ENCODE results near the gene ZNF451.

The ZNF451 gene

DNA sequence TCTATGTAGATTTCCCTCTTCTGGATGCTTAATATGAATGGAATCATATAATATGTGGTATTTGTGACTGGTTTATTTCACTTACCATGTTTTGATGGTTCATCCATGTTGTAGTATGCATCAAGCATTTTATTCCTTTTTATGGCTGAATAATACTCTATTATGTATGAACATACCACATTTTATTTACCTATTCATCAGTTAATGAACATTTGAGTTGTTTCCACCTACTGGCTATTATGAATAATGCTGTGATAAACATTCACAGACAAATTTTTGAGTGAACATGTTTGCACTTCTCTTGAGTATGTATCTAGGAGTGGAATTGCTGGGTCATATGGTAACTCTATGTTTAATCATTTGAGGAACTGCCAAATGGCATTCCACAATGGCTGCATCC lies 14.9 kb upstream of the ZNF451 start:
- TF ChIP-seq, protein P1, sequence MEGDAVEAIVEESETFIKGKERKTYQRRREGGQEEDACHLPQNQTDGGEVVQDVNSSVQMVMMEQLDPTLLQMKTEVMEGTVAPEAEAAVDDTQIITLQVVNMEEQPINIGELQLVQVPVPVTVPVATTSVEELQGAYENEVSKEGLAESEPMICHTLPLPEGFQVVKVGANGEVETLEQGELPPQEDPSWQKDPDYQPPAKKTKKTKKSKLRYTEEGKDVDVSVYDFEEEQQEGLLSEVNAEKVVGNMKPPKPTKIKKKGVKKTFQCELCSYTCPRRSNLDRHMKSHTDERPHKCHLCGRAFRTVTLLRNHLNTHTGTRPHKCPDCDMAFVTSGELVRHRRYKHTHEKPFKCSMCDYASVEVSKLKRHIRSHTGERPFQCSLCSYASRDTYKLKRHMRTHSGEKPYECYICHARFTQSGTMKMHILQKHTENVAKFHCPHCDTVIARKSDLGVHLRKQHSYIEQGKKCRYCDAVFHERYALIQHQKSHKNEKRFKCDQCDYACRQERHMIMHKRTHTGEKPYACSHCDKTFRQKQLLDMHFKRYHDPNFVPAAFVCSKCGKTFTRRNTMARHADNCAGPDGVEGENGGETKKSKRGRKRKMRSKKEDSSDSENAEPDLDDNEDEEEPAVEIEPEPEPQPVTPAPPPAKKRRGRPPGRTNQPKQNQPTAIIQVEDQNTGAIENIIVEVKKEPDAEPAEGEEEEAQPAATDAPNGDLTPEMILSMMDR (conservative IDR thresholded peaks at IDR 0.05; ENCODE audit: low read depth, low read length): no peak
- Histone ChIP-seq H3K4me3 (IDR thresholded peaks at IDR 0.05; ENCODE audit: insufficient read depth, low read depth, low read length) (no peak overlapping the region), H3K79me2 (ENCODE audit: insufficient read depth, low read depth) (no peaks in the 10 kb centered on the region), H2AFZ (ENCODE audit: low read depth) (no peak overlapping the region), H3K4me1 (ENCODE audit: low read depth, poor library complexity, severe bottlenecking) (no peaks in the 10 kb centered on the region), H3K27ac (no peak overlapping the region), H3K9ac (no peak overlapping the region), H3K36me3 (ENCODE audit: insufficient read depth) (no peaks in the 10 kb centered on the region), H3K27me3 (ENCODE audit: insufficient read depth, low read depth) (no peaks in the 10 kb centered on the region), H3K4me2 (no peak overlapping the region), H4K20me1 (ENCODE audit: insufficient read depth) (no peaks in the 10 kb centered on the region; the same call in 1 of the 2 replicates)

DNA sequence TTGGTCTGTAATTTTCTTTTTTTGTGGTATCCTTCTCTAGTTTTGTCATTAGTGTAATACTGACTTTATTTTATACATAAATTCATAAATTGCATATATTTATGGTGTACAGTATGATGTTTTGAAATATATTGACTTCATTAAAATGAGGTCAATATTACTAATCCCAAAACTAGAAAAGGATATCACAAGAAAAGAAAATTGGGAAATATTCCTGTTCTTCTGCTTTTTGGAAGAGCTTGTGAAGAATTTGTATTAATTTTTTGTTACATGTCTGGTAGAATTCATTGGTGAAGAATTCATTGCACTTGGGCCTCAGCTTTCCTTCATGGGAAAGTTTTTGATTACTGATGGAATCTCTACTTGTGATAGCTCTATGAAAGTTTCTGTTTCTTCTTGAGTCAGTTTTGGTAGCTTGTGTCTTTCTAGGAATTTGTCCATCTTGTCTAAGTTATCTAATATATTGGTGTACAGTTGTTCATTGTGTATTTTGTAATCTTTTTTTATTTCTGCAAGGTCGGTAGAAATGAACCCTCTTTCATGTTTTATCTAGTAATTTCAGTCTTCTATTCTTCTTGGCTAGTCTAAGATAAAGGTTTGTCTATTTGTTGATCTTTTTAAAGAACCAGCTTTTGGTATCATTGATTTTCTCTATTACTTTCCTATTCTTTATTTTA lies 11.3 kb upstream of the ZNF451 start:
- H3K4me2 ChIP-seq: no peak overlapping the region
- no peaks in the 10 kb centered on the region for H3K27me3 ChIP-seq (ENCODE audit: insufficient read depth, low read depth)
- no peak overlapping the region for H3K4me3 ChIP-seq (IDR thresholded peaks at IDR 0.05; ENCODE audit: insufficient read depth, low read depth, low read length)
- H3K36me3 ChIP-seq (ENCODE audit: insufficient read depth): no peaks in the 10 kb centered on the region
- H3K27ac ChIP-seq: no peak overlapping the region
- no peaks in the 10 kb centered on the region for H3K4me1 ChIP-seq (ENCODE audit: low read depth, poor library complexity, severe bottlenecking)
- H3K9ac ChIP-seq: no peak overlapping the region
- no peaks in the 10 kb centered on the region; the same call in 1 of the 2 replicates for H4K20me1 ChIP-seq (ENCODE audit: insufficient read depth)
- H2AFZ ChIP-seq (ENCODE audit: low read depth): no peak overlapping the region
- no peaks in the 10 kb centered on the region for H3K79me2 ChIP-seq (ENCODE audit: insufficient read depth, low read depth)
- TF ChIP-seq, protein P1 (conservative IDR thresholded peaks at IDR 0.05; ENCODE audit: low read depth, low read length): no peak

DNA sequence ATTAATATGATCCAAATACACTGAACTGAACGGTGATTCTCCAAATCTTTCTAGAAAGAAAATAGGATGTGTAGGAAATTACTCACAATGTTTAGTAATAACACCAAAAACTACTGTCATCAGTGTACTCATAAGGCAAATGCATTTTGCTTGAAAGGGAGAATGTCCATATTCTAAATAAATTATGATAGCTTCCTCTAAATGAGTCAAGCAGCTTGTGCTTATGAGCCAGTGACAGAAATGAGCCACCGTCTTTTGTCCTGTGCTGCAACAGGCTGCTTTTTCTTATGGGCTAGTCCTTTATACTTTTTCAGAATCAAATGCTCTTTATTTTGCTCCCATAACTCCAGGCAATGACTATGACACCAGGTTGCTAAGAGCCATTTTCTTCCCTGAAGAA lies 4.5 kb upstream of the ZNF451 start:
- H3K4me1 ChIP-seq (ENCODE audit: low read depth, poor library complexity, severe bottlenecking): peaks cover 7% of the 10 kb centered on the region
- no peaks in the 10 kb centered on the region for H4K20me1 ChIP-seq (ENCODE audit: insufficient read depth)
- H3K36me3 ChIP-seq (ENCODE audit: insufficient read depth): no peaks in the 10 kb centered on the region
- H3K27ac ChIP-seq: no peak overlapping the region
- H3K4me3 ChIP-seq (IDR thresholded peaks at IDR 0.05; ENCODE audit: insufficient read depth, low read depth, low read length): no peak overlapping the region
- no peaks in the 10 kb centered on the region for H3K79me2 ChIP-seq (ENCODE audit: insufficient read depth, low read depth)
- H3K9ac ChIP-seq: no peak overlapping the region
- no peaks in the 10 kb centered on the region for H3K27me3 ChIP-seq (ENCODE audit: insufficient read depth, low read depth)
- H2AFZ ChIP-seq (ENCODE audit: low read depth): no peak overlapping the region
- TF ChIP-seq, protein P1 (conservative IDR thresholded peaks at IDR 0.05; ENCODE audit: low read depth, low read length): no peak
- H3K4me2 ChIP-seq: no peak overlapping the region

DNA sequence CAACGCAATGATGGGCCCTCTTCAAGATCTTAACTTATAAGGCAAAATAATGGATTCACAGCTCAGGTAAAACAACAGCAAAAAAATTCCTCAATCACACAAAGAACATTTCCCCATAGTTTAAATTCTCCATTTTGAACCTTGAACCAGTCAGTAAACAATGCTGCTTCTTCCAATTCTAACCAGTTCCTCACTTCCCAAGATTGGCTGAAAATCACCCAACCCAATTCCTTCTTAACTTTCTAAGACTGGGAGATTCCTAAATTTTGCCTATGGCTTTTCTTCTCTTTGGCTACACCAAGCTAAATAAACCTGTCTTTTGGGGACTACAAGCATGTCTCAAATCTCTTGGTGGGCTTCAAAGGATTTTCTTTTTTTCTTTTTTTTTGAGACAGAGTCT lies 3.1 kb upstream of the ZNF451 start:
- H3K27ac ChIP-seq: no peak overlapping the region
- no peaks in the 10 kb centered on the region for H4K20me1 ChIP-seq (ENCODE audit: insufficient read depth)

More for the DNA sequence above, 3.1 kb upstream of the ZNF451 start:
- H3K4me1 ChIP-seq (ENCODE audit: low read depth, poor library complexity, severe bottlenecking): peaks cover 12% of the 10 kb centered on the region
- no peaks in the 10 kb centered on the region for H3K27me3 ChIP-seq (ENCODE audit: insufficient read depth, low read depth)
- peaks cover 6% of the 10 kb centered on the region for H3K79me2 ChIP-seq (ENCODE audit: insufficient read depth, low read depth)
- H3K4me3 ChIP-seq (IDR thresholded peaks at IDR 0.05; ENCODE audit: insufficient read depth, low read depth, low read length): no peak overlapping the region
- TF ChIP-seq, protein P1 (conservative IDR thresholded peaks at IDR 0.05; ENCODE audit: low read depth, low read length): no peak
- no peak overlapping the region for H3K4me2 ChIP-seq
- no peaks in the 10 kb centered on the region for H3K36me3 ChIP-seq (ENCODE audit: insufficient read depth)
- H2AFZ ChIP-seq (ENCODE audit: low read depth): no peak overlapping the region
- no peak overlapping the region for H3K9ac ChIP-seq
